ENCODE results near the gene ITGB8.

DNA sequence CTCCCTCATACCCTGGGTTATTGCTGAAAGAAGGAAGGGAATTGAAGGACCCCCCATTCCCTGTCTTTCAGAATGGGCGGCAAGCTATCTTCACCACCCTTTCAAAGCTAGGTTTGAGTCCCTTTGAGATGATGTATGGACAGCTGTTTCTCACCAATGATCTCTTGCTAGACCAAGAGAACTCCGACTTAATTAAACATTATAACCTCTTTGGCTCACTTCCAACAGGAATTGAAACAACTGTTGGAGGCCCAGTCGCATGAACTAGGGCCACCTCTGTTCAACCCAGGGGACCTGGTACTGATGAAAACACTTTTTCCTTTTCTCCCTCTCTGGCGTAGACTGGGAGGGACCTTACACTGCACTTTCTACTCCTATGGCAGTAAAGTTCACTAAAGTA lies 110.6 kb downstream of the ITGB8 start:
- TF ChIP-seq, protein P1, sequence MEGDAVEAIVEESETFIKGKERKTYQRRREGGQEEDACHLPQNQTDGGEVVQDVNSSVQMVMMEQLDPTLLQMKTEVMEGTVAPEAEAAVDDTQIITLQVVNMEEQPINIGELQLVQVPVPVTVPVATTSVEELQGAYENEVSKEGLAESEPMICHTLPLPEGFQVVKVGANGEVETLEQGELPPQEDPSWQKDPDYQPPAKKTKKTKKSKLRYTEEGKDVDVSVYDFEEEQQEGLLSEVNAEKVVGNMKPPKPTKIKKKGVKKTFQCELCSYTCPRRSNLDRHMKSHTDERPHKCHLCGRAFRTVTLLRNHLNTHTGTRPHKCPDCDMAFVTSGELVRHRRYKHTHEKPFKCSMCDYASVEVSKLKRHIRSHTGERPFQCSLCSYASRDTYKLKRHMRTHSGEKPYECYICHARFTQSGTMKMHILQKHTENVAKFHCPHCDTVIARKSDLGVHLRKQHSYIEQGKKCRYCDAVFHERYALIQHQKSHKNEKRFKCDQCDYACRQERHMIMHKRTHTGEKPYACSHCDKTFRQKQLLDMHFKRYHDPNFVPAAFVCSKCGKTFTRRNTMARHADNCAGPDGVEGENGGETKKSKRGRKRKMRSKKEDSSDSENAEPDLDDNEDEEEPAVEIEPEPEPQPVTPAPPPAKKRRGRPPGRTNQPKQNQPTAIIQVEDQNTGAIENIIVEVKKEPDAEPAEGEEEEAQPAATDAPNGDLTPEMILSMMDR (IDR thresholded peaks at IDR 0.05; ENCODE audit: poor library complexity, severe bottlenecking), result no peak
- TF ChIP-seq, protein P2, sequence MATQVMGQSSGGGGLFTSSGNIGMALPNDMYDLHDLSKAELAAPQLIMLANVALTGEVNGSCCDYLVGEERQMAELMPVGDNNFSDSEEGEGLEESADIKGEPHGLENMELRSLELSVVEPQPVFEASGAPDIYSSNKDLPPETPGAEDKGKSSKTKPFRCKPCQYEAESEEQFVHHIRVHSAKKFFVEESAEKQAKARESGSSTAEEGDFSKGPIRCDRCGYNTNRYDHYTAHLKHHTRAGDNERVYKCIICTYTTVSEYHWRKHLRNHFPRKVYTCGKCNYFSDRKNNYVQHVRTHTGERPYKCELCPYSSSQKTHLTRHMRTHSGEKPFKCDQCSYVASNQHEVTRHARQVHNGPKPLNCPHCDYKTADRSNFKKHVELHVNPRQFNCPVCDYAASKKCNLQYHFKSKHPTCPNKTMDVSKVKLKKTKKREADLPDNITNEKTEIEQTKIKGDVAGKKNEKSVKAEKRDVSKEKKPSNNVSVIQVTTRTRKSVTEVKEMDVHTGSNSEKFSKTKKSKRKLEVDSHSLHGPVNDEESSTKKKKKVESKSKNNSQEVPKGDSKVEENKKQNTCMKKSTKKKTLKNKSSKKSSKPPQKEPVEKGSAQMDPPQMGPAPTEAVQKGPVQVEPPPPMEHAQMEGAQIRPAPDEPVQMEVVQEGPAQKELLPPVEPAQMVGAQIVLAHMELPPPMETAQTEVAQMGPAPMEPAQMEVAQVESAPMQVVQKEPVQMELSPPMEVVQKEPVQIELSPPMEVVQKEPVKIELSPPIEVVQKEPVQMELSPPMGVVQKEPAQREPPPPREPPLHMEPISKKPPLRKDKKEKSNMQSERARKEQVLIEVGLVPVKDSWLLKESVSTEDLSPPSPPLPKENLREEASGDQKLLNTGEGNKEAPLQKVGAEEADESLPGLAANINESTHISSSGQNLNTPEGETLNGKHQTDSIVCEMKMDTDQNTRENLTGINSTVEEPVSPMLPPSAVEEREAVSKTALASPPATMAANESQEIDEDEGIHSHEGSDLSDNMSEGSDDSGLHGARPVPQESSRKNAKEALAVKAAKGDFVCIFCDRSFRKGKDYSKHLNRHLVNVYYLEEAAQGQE (IDR thresholded peaks at IDR 0.05; ENCODE audit: borderline replicate concordance), result no peak
- TF ChIP-seq EZH2 (IDR thresholded peaks at IDR 0.05; ENCODE audit: borderline replicate concordance, insufficient read depth, low read length, poor library complexity, severe bottlenecking) (no peak), EP300 (conservative IDR thresholded peaks at IDR 0.05; ENCODE audit: poor library complexity, severe bottlenecking) (no peak)
